PC-9 (cell line): ENCODE measurements around the gene SEL1L. TPM values are rescaled to one million over a fixed set of nuclear protein-coding genes. Genes with fewer than 3 reads are reported as not detected.

Experiments
- BruUV-seq: library from RNA; stranded (reverse); fragments of 400-500 nt; replicated peaks from 2 replicates; lab custom pipeline; 2021; lab: Mats Ljungman, UMichigan
- CTCF ChIA-PET: fragments of 300-600 bp; sonication (Branson Sonifier 250); formaldehyde crosslinking; loops from one replicate; lab custom pipeline; 2022; ENCODE audit warnings: antibody characterized with exemption; lab: Charles Lee
- POLR2A ChIA-PET: fragments of 300-600 bp; sonication (Branson Sonifier 250); formaldehyde crosslinking; loops from one replicate; lab custom pipeline; 2022; ENCODE audit warnings: antibody characterized with exemption; ENCODE audit not compliant: unreplicated experiment; lab: Charles Lee
- DNase-seq, 2 experiments: peaks; one replicate each; pipeline versions ENCODE4 v3.0.0 to v3.0.0-alpha.2; 2015 to 2022; ENCODE audit warnings: mixed read lengths in 1 of 2
- H2AFZ ChIP-seq: fragments of 200-600 bp; sonication (generic); 2 replicates; pipeline ENCODE4 v1.8.1; 2017; ENCODE audit warnings: antibody characterized with exemption
- H3F3A ChIP-seq: fragments of 200-600 bp; sonication (generic); 2 replicates; pipeline ENCODE4 v1.8.1; 2017; ENCODE audit warnings: antibody characterized with exemption, mild to moderate bottlenecking, low read depth; ENCODE audit not compliant: insufficient read depth
- H3K27ac ChIP-seq: fragments of 200-600 bp; sonication (generic); 2 replicates; pipeline ENCODE4 v1.6.1; 2016; ENCODE audit warnings: mixed run types
- H3K27me3 ChIP-seq: fragments of 200-600 bp; sonication (generic); 2 replicates; pipeline ENCODE4 v1.6.1; 2016; ENCODE audit warnings: low read depth, mixed run types; ENCODE audit not compliant: insufficient read depth
- H3K36me3 ChIP-seq: fragments of 200-600 bp; sonication (generic); 2 replicates; pipeline ENCODE4 v1.6.1; 2016; ENCODE audit warnings: low read depth, mixed run types
- H3K4me1 ChIP-seq: fragments of 200-600 bp; sonication (generic); replicated peaks from 2 replicates; pipeline ENCODE4 v1.6.1; 2016; ENCODE audit warnings: mixed run types; ENCODE audit not compliant: insufficient read depth
- H3K4me2 ChIP-seq: fragments of 200-600 bp; sonication (generic); 2 replicates; pipeline ENCODE4 v1.6.1; 2017; ENCODE audit warnings: mixed run types
- H3K4me3 ChIP-seq: fragments of 200-600 bp; sonication (generic); 2 replicates; pipeline ENCODE4 v1.6.1; 2016; ENCODE audit warnings: mixed run types
- H3K79me2 ChIP-seq: fragments of 200-600 bp; sonication (generic); 2 replicates; pipeline ENCODE4 v1.6.1; 2017; ENCODE audit warnings: low read depth, mixed run types
- H3K9me2 ChIP-seq: fragments of 200-600 bp; sonication (generic); 2 replicates; pipeline ENCODE4 v1.8.1; 2017; ENCODE audit warnings: mild to moderate bottlenecking; ENCODE audit not compliant: insufficient read depth
- H3K9me3 ChIP-seq: fragments of 200-600 bp; sonication (generic); 2 replicates; pipeline ENCODE4 v1.8.1; 2016; ENCODE audit warnings: low read depth; ENCODE audit not compliant: insufficient read depth
- H4K20me1 ChIP-seq: fragments of 200-600 bp; sonication (generic); 2 replicates; pipeline ENCODE4 v1.8.1; 2017; ENCODE audit not compliant: insufficient read depth
- EZH2 ChIP-seq: fragments of 200-600 bp; sonication (generic); IDR thresholded peaks from 2 replicates; pipeline ENCODE4 v1.8.0; 2017; ENCODE audit warnings: antibody characterized with exemption, low read depth
- intact Hi-C: fragments of 100-400 bp; cut with micrococcal nuclease; formaldehyde crosslinking; loops from one replicate; pipeline ENCODE4 v1.10.0; 2022; ENCODE audit not compliant: unreplicated experiment
- total RNA-seq: library from RNA; stranded (reverse); gene quantifications from 2 replicates; pipeline ENCODE4 v1.2.3, GENCODE V29; 2021
- TF ChIP-seq, protein P1 (sequence below): fragments of 200-600 bp; sonication (generic); conservative IDR thresholded peaks from 2 replicates; pipeline ENCODE4 v1.6.1; 2017; ENCODE audit warnings: mixed run types, antibody characterized with exemption, mild to moderate bottlenecking, moderate library complexity

SEL1L gene
- total RNA-seq, 1 experiment from 2014 or later, result 14.6 TPM

DNA sequence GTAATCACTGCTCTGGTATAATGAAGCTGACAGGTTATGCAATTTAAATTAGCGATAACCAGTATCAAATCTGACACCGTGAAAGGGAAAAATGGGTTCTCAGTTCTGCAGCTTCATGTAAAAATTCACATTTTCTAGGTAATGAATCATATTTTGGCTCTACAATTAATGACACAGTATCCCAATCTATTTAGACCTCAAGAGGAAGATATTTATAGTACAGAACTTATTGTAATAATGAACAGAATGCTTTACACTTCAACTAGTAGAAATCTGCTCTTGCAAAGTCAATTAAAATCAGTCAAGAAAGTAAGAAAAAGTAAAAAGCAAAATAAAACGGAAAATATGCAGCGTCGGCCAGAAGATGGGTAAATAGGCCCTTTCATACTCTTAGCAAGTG lies 24.3 kb downstream of the SEL1L start:
- ChIA-PET POLR2A (no interaction called here), CTCF (no interaction called here)
- Histone ChIP-seq H3K4me3 (no peak overlapping the region), H4K20me1 (no peaks in the 10 kb centered on the region), H3K27me3 (no peaks in the 10 kb centered on the region), H3K4me2 (no peak overlapping the region), H3F3A (no peaks in the 10 kb centered on the region), H3K36me3 (no peaks in the 10 kb centered on the region), H3K79me2 (no peaks in the 10 kb centered on the region), H3K4me1 (no peaks in the 10 kb centered on the region), H3K9me3 (no peaks in the 10 kb centered on the region), H2AFZ (no peak overlapping the region), H3K9me2 (no peaks in the 10 kb centered on the region), H3K27ac (no peak overlapping the region)
- TF ChIP-seq EZH2, result no peak
- TF ChIP-seq, protein P1, sequence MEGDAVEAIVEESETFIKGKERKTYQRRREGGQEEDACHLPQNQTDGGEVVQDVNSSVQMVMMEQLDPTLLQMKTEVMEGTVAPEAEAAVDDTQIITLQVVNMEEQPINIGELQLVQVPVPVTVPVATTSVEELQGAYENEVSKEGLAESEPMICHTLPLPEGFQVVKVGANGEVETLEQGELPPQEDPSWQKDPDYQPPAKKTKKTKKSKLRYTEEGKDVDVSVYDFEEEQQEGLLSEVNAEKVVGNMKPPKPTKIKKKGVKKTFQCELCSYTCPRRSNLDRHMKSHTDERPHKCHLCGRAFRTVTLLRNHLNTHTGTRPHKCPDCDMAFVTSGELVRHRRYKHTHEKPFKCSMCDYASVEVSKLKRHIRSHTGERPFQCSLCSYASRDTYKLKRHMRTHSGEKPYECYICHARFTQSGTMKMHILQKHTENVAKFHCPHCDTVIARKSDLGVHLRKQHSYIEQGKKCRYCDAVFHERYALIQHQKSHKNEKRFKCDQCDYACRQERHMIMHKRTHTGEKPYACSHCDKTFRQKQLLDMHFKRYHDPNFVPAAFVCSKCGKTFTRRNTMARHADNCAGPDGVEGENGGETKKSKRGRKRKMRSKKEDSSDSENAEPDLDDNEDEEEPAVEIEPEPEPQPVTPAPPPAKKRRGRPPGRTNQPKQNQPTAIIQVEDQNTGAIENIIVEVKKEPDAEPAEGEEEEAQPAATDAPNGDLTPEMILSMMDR, result no peak
- DNase-seq, result no peak
- intact Hi-C loops, result no loop called here
- no TSS peak for BruUV-seq

DNA sequence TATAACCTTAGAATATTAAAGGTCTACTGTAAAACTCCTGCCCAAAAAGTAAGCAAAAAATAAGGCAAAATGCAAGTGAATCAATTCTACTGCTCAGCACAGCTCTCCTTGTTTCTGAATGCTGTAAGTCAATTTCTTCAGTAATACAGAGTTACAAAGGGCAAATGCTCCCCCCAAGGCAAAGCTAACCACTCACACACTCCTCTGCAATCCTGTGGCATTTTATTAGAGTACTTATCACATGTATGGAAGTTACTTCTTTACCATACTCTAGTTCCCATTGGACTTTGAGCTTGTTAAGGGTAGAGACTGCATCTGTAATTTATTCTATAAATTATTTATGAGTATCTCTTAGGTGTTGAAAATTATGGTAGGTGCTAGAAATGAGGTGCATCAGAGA lies 27.2 kb downstream of the SEL1L start:
- Histone ChIP-seq H3K4me1 (no peaks in the 10 kb centered on the region), H3K4me3 (no peak overlapping the region), H3K27me3 (no peaks in the 10 kb centered on the region), H3K4me2 (no peak overlapping the region), H3F3A (no peaks in the 10 kb centered on the region), H3K9me3 (no peaks in the 10 kb centered on the region), H3K79me2 (no peaks in the 10 kb centered on the region), H3K36me3 (no peaks in the 10 kb centered on the region), H4K20me1 (no peaks in the 10 kb centered on the region), H3K27ac (no peak overlapping the region), H3K9me2 (no peaks in the 10 kb centered on the region), H2AFZ (no peak overlapping the region)
- ChIA-PET CTCF (no interaction called here), POLR2A (no interaction called here)
- DNase-seq, result no peak
- BruUV-seq, result no TSS peak
- TF ChIP-seq, protein P1, result no peak
- no peak for TF ChIP-seq EZH2
- intact Hi-C loops, result no loop called here

DNA sequence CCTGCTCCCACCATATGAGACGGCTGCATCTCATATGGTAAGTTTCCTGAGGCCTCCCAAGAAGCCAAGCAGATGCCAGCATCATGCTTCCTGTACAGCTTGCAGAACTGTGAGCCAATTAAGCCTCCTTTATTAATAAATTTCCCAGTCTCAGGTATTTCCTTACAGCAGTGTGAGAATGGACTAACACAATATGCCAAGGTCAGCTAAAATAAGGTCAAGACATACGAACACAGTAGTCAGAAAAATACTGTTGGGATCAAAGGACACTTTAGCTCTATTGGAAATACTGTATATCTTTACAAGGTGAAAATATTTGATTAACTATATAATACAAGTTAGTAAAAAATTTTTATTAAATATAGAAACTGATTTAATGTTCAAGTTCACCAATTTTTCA lies 28.8 kb downstream of the SEL1L start:
- Histone ChIP-seq H3K4me1 (no peaks in the 10 kb centered on the region), H3K4me2 (no peak overlapping the region), H2AFZ (no peak overlapping the region), H3K36me3 (no peaks in the 10 kb centered on the region), H3K4me3 (no peak overlapping the region), H3K9me3 (no peaks in the 10 kb centered on the region), H3K9me2 (no peaks in the 10 kb centered on the region), H3K27me3 (no peaks in the 10 kb centered on the region), H3K27ac (no peak overlapping the region), H3F3A (no peaks in the 10 kb centered on the region), H3K79me2 (no peaks in the 10 kb centered on the region), H4K20me1 (no peaks in the 10 kb centered on the region)
- BruUV-seq, result no TSS peak
- no peak for TF ChIP-seq EZH2
- TF ChIP-seq, protein P1, result no peak
- CTCF ChIA-PET, result no interaction called here
- intact Hi-C loops, result no loop called here
- DNase-seq, result no peak
- POLR2A ChIA-PET, result no interaction called here
